ENCODE measurements around the gene FUT2.

- TF ChIP-seq, protein P1, sequence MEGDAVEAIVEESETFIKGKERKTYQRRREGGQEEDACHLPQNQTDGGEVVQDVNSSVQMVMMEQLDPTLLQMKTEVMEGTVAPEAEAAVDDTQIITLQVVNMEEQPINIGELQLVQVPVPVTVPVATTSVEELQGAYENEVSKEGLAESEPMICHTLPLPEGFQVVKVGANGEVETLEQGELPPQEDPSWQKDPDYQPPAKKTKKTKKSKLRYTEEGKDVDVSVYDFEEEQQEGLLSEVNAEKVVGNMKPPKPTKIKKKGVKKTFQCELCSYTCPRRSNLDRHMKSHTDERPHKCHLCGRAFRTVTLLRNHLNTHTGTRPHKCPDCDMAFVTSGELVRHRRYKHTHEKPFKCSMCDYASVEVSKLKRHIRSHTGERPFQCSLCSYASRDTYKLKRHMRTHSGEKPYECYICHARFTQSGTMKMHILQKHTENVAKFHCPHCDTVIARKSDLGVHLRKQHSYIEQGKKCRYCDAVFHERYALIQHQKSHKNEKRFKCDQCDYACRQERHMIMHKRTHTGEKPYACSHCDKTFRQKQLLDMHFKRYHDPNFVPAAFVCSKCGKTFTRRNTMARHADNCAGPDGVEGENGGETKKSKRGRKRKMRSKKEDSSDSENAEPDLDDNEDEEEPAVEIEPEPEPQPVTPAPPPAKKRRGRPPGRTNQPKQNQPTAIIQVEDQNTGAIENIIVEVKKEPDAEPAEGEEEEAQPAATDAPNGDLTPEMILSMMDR (optimal IDR thresholded peaks at IDR 0.05 in 1 of 3, IDR thresholded peaks at IDR 0.05 in 1 of 3, conservative IDR thresholded peaks at IDR 0.05 in 1 of 3; ENCODE audit: extremely low read depth in 1 of 3, insufficient read depth in 2 of 3, low read length in 3 of 3), result no peak
- no peak for TF ChIP-seq EZH2 (IDR thresholded peaks at IDR 0.05; ENCODE audit: low read length)
Observed at GRCh38 chr19:48734625-48735024, 38.9 kb downstream of the FUT2 start.

All from keratinocyte (primary cell).